Stimulated activated naive CD8-positive, alpha-beta T cell treated with anti-CD3 and anti-CD28 coated beads, Interleukin-15, Interleukin-2, amounts not matched to agents 100 ng/mL and 50 ng/mL, for 24 hours (primary cell): ENCODE data around the gene BCL2L1.
A peak's percentile ranks its signal among the peaks of the same experiment; 100 is the strongest.

ENCODE experiments used
- H3K27ac Mint-ChIP-seq: one replicate; pipeline ENCODE4 v1.8.0; 2021; ENCODE audit warnings: mild to moderate bottlenecking, mixed read lengths
- H3K27me3 Mint-ChIP-seq: one replicate; pipeline ENCODE4 v1.8.0; 2021; ENCODE audit warnings: mixed read lengths
- H3K36me3 Mint-ChIP-seq: one replicate; pipeline ENCODE4 v1.8.0; 2021; ENCODE audit warnings: low read depth, mixed read lengths
- H3K4me1 Mint-ChIP-seq: one replicate; pipeline ENCODE4 v1.8.0; 2021; ENCODE audit warnings: low read depth, mixed read lengths
- H3K4me3 Mint-ChIP-seq: one replicate; pipeline ENCODE4 v1.8.0; 2021; ENCODE audit warnings: mild to moderate bottlenecking, mixed read lengths
- H3K9me3 Mint-ChIP-seq: one replicate; pipeline ENCODE4 v1.8.0; 2021; ENCODE audit warnings: mixed read lengths

BCL2L1 gene

GRCh38 chr20:31707258-31707615 is 15.4 kb downstream of the BCL2L1 start:
- H3K36me3 Mint-ChIP-seq = peaks cover 70% of the 10 kb centered on the region
- no peaks in the 10 kb centered on the region for H3K27me3 Mint-ChIP-seq
- H3K9me3 Mint-ChIP-seq = no peaks in the 10 kb centered on the region
- peak overlapping the region; percentile 26 for H3K4me3 Mint-ChIP-seq
- peaks cover 73% of the 10 kb centered on the region for H3K4me1 Mint-ChIP-seq
- peak overlapping the region; percentile 85 for H3K27ac Mint-ChIP-seq

- H3K4me3 Mint-ChIP-seq = peak overlapping the region; percentile 26
Observed at GRCh38 chr20:31706607-31707257, 15.9 kb downstream of the BCL2L1 start.

GRCh38 chr20:31705598-31706597 is 16.8 kb downstream of the BCL2L1 start:
- peaks cover 68% of the 10 kb centered on the region for H3K36me3 Mint-ChIP-seq
- peak overlapping the region; percentile 85 for H3K27ac Mint-ChIP-seq
- peak overlapping the region; percentile 30 for H3K4me3 Mint-ChIP-seq
- H3K9me3 Mint-ChIP-seq = no peaks in the 10 kb centered on the region
- peaks cover 73% of the 10 kb centered on the region for H3K4me1 Mint-ChIP-seq
- H3K27me3 Mint-ChIP-seq = no peaks in the 10 kb centered on the region

More at GRCh38 chr20:31706607-31707257, 15.9 kb downstream of the BCL2L1 start:
- Mint-ChIP-seq H3K36me3 (peaks cover 70% of the 10 kb centered on the region), H3K27me3 (no peaks in the 10 kb centered on the region), H3K4me1 (peaks cover 73% of the 10 kb centered on the region), H3K27ac (peak overlapping the region; percentile 85), H3K9me3 (no peaks in the 10 kb centered on the region)

GRCh38 chr20:31705191-31705590 is 17.5 kb downstream of the BCL2L1 start:
- Mint-ChIP-seq H3K9me3 (no peaks in the 10 kb centered on the region), H3K27ac (peak overlapping the region; percentile 45), H3K27me3 (no peaks in the 10 kb centered on the region), H3K4me3 (no peak overlapping the region), H3K36me3 (peaks cover 67% of the 10 kb centered on the region), H3K4me1 (peaks cover 75% of the 10 kb centered on the region)

- Mint-ChIP-seq H3K36me3 (peaks cover 69% of the 10 kb centered on the region), H3K4me3 (no peak overlapping the region), H3K9me3 (no peaks in the 10 kb centered on the region), H3K27me3 (no peaks in the 10 kb centered on the region), H3K27ac (no peak overlapping the region), H3K4me1 (peaks cover 77% of the 10 kb centered on the region)
Observed at GRCh38 chr20:31704225-31705119, 18.2 kb downstream of the BCL2L1 start.

GRCh38 chr20:31701591-31701990 is 21.1 kb downstream of the BCL2L1 start:
- peaks cover 77% of the 10 kb centered on the region for H3K4me1 Mint-ChIP-seq

GRCh38 chr20:31700747-31701146 is 21.9 kb downstream of the BCL2L1 start:
- no peaks in the 10 kb centered on the region for H3K27me3 Mint-ChIP-seq
- H3K27ac Mint-ChIP-seq = peak overlapping the region; percentile 62
- peak overlapping the region; percentile 25 for H3K4me3 Mint-ChIP-seq
- no peaks in the 10 kb centered on the region for H3K9me3 Mint-ChIP-seq
- peaks cover 69% of the 10 kb centered on the region for H3K36me3 Mint-ChIP-seq
- peaks cover 76% of the 10 kb centered on the region for H3K4me1 Mint-ChIP-seq

More at GRCh38 chr20:31701591-31701990, 21.1 kb downstream of the BCL2L1 start:
- Mint-ChIP-seq H3K36me3 (peaks cover 69% of the 10 kb centered on the region), H3K4me3 (peak overlapping the region; percentile 24), H3K27me3 (no peaks in the 10 kb centered on the region), H3K27ac (peak overlapping the region; percentile 75), H3K9me3 (no peaks in the 10 kb centered on the region)

- Mint-ChIP-seq H3K9me3 (no peaks in the 10 kb centered on the region), H3K4me3 (peak overlapping the region; percentile 25), H3K27me3 (no peaks in the 10 kb centered on the region), H3K4me1 (peaks cover 76% of the 10 kb centered on the region), H3K36me3 (peaks cover 70% of the 10 kb centered on the region), H3K27ac (peak overlapping the region; percentile 73)
Observed at GRCh38 chr20:31699801-31700728, 22.6 kb downstream of the BCL2L1 start.

- H3K27me3 Mint-ChIP-seq = no peaks in the 10 kb centered on the region
- H3K4me3 Mint-ChIP-seq = peak overlapping the region; percentile 52
- H3K9me3 Mint-ChIP-seq = no peaks in the 10 kb centered on the region
- peak overlapping the region; percentile 73 for H3K27ac Mint-ChIP-seq
- H3K4me1 Mint-ChIP-seq = peaks cover 77% of the 10 kb centered on the region
- peaks cover 69% of the 10 kb centered on the region for H3K36me3 Mint-ChIP-seq
Observed at GRCh38 chr20:31698803-31699718, 23.6 kb downstream of the BCL2L1 start.

- peaks cover 69% of the 10 kb centered on the region for H3K36me3 Mint-ChIP-seq
- H3K4me3 Mint-ChIP-seq = no peak overlapping the region
Observed at GRCh38 chr20:31698243-31698802, 24.3 kb downstream of the BCL2L1 start.

GRCh38 chr20:31695849-31696804 is 26.5 kb downstream of the BCL2L1 start:
- Mint-ChIP-seq H3K27ac (peak overlapping the region; percentile 61), H3K36me3 (peaks cover 70% of the 10 kb centered on the region), H3K4me1 (peaks cover 91% of the 10 kb centered on the region), H3K4me3 (no peak overlapping the region), H3K9me3 (no peaks in the 10 kb centered on the region), H3K27me3 (no peaks in the 10 kb centered on the region)

More at GRCh38 chr20:31698243-31698802, 24.3 kb downstream of the BCL2L1 start:
- H3K9me3 Mint-ChIP-seq = no peaks in the 10 kb centered on the region
- peaks cover 84% of the 10 kb centered on the region for H3K4me1 Mint-ChIP-seq
- H3K27me3 Mint-ChIP-seq = no peaks in the 10 kb centered on the region
- peak overlapping the region; percentile 73 for H3K27ac Mint-ChIP-seq
